Erythroblast (primary cell): ENCODE results near the gene ST3GAL4.

Source experiments
- DNase-seq, 2 experiments: peaks; one replicate each; lab custom pipeline; 2025; lab: John Stamatoyannopoulos, UW
- GATA1 ChIP-seq: IDR thresholded peaks from 2 replicates; pipeline ENCODE4 v1.6.1; 2011; ENCODE audit warnings: low read depth, mild to moderate bottlenecking, control low read depth, low read length, moderate library complexity
- POLR2A ChIP-seq: IDR thresholded peaks from 2 replicates; pipeline ENCODE4 v1.6.1; 2011; ENCODE audit warnings: mild to moderate bottlenecking, low read length

ST3GAL4 gene

GRCh38 chr11:126337126-126337473, 18.4 kb upstream of the ST3GAL4 start:
- DNase-seq: no peak
- TF ChIP-seq GATA1: no peak
- TF ChIP-seq POLR2A: no peak

GRCh38 chr11:126337474-126338241, 17.8 kb upstream of the ST3GAL4 start:
- peak in 1 of 2 experiments; percentile 36 for DNase-seq
- no peak for TF ChIP-seq POLR2A
- TF ChIP-seq GATA1: no peak

GRCh38 chr11:126338346-126339055, 17.0 kb upstream of the ST3GAL4 start:
- no peak for DNase-seq

GRCh38 chr11:126339073-126339862, 16.2 kb upstream of the ST3GAL4 start:
- no peak for DNase-seq
- TF ChIP-seq GATA1: no peak
- TF ChIP-seq POLR2A: no peak

More at GRCh38 chr11:126338346-126339055, 17.0 kb upstream of the ST3GAL4 start:
- TF ChIP-seq GATA1: no peak
- TF ChIP-seq POLR2A: no peak

- TF ChIP-seq GATA1 (no peak), POLR2A (no peak)
Observed at GRCh38 chr11:126339863-126340434, 15.5 kb upstream of the ST3GAL4 start.

DNA sequence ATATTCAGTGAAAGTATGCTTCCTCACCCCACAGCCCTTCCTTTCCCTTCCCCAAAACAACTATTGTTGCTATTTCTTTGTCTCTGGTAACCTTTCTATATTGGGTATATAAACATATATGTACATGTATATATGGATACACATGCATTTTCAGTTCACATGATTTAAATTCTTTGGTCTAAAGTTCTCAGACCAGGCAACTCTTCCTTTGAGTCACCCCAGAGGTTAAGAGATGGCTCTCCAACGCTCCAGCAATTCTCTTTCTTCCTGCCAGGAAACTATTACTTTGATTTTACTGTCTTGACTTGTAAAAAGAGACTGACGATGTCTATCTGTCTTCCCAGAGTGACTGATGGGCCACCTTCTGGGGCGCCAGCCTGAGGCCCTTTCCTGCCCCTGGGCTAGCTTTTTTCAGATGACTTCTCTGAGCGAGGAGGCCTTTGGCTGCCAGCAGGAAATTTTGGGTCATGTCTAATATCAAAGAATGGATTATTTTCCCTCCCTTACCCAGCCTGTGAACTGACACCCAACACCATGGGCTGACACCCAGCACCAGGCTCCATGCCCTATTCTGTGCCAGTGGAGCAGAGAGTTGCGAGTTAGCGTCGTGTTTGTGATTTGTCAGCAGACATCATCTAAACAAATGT, 14.4 kb upstream of the ST3GAL4 start:
- TF ChIP-seq POLR2A: no peak
- DNase-seq: no peak

More at GRCh38 chr11:126339863-126340434, 15.5 kb upstream of the ST3GAL4 start:
- DNase-seq: no peak

DNA sequence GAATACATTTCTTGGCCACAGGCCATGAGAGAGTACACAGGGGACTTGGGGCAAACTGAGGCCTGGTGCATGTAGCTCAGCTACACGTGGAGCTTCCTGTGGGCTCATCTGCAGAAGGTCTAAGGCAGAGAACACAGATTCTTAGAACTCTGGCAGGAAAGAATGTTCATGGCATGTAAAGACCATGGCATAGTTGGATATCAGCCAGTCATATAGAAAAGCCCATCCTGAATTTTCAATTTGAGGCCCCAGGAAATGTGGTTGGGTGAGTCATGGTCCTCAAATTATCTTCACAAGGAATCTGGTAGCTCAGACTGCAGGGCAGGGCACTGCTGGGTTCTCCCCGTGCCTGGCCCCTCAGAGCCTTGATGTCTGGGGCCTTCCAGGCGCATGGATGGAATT, 13.7 kb upstream of the ST3GAL4 start:
- peak; percentile 57 to 77 for DNase-seq

GRCh38 chr11:126343051-126343450, 12.4 kb upstream of the ST3GAL4 start:
- TF ChIP-seq GATA1 (no peak), POLR2A (no peak)
- DNase-seq: no peak

More for the DNA sequence above, 13.7 kb upstream of the ST3GAL4 start:
- no peak for TF ChIP-seq POLR2A
- no peak for TF ChIP-seq GATA1

GRCh38 chr11:126344141-126345080, 11.1 kb upstream of the ST3GAL4 start:
- peak; percentile 80 to 81 for DNase-seq
- no peak for TF ChIP-seq GATA1
- no peak for TF ChIP-seq POLR2A

DNA sequence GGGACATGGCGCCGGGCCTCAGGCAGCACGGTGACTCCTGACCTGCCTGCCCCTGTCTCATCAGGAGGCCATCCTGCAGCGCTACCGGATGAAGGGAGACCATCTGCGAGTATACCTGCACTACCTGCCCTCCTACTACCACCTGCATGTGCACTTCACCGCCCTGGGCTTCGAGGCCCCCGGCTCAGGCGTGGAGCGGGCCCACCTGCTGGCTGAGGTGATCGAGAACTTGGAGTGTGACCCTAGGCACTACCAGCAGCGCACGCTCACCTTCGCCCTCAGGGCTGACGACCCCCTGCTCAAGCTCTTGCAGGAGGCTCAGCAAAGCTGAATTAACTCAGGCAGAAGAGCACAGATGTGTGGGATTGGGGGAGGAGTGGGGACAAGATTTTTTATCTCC, 10.2 kb upstream of the ST3GAL4 start:
- no peak for TF ChIP-seq GATA1
- TF ChIP-seq POLR2A: no peak
- no peak for DNase-seq

GRCh38 chr11:126345759-126346585, 9.5 kb upstream of the ST3GAL4 start:
- TF ChIP-seq GATA1: no peak
- TF ChIP-seq POLR2A: peak; percentile 85
- peak; percentile 98 for DNase-seq
